ENCODE data around the gene PAQR4.

PAQR4 gene

DNA sequence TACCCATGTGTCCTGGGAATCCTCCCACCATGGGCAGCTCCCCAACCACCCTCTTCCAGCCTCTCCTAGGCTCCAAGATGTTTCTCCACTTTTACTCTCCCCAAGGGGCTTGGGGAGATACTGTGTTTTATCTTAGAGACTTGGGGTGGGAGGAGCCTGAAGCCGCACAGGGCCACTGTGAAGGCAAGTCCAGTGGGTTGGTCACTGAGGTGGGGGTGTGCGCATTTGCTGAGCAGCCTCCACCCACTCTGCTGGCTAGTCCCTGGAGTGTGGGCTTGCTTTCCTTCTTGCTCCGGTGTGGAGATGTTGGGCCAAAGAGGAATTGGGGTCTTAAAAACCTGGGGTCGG lies 39.5 kb downstream of the PAQR4 start:
- Histone ChIP-seq H3K4me3 (no peak overlapping the region), H3K27ac (no peak overlapping the region)

DNA sequence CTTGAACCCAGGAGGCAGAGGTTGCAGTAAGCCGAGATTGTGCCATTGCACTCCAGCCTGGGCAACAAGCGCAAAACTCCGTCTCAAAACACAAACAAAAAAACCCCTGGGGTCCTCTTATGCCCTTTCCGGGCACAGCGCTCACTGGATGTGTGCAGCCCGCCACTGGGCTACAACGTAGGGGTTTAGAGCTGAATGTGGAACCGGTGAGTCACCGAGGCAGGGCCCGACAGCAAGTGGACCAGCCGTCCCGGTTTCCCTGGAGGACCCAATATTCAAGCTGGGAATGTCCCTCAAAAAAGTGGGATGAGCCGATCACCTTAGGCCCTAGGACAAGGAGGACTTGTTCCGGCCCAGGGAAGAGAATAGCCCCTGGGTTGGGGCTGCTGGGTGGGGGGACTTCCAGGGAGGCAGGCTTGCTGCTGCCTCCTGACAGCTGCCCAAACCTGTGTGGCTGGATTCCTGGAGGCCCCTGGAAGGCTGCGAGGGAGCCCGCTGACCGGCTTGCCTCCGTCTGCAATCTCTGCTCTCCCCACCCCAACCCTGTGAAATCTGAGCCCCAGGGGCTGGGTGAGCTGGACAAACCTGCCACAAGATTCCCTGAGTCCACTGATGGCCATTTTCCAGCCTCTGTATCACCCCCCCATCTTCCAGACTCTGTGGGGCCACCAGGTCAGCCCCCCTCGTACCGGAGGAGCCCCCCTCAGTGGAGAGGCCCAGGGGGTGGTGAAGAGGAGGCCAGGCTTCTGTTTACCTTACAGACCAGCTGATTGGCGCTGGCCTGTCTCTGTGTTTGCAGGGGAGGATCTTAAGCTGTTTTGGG lies 40.6 kb downstream of the PAQR4 start:
- H3K27ac ChIP-seq, result no peak overlapping the region
- no peak for DNase-seq (ENCODE audit: low spot score)

More for the DNA sequence above, 39.5 kb downstream of the PAQR4 start:
- TF ChIP-seq, protein P1, sequence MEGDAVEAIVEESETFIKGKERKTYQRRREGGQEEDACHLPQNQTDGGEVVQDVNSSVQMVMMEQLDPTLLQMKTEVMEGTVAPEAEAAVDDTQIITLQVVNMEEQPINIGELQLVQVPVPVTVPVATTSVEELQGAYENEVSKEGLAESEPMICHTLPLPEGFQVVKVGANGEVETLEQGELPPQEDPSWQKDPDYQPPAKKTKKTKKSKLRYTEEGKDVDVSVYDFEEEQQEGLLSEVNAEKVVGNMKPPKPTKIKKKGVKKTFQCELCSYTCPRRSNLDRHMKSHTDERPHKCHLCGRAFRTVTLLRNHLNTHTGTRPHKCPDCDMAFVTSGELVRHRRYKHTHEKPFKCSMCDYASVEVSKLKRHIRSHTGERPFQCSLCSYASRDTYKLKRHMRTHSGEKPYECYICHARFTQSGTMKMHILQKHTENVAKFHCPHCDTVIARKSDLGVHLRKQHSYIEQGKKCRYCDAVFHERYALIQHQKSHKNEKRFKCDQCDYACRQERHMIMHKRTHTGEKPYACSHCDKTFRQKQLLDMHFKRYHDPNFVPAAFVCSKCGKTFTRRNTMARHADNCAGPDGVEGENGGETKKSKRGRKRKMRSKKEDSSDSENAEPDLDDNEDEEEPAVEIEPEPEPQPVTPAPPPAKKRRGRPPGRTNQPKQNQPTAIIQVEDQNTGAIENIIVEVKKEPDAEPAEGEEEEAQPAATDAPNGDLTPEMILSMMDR (IDR thresholded peaks at IDR 0.05), result no peak
- no peak for DNase-seq (ENCODE audit: low spot score)

DNA sequence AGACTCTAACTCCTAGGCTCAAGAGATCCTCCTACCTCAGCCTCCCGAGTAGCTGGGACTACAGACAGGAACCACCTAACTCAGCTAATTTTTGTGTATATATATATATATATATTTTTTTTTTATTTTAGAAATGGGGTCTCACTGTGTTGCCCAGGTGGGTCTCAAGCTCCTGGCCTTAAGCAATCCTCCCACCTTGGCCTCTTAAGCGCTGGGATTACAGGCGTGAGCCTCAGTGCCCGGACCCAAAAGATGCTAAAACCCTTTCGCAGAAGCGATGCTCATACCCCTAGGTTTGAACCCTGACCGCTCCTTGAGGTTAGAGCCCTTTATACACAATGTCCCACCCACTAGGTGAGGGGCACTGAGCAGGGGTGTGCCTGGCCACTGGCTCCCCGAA lies 41.4 kb downstream of the PAQR4 start:
- H3K27ac ChIP-seq, result no peak overlapping the region
- TF ChIP-seq, protein P1 (IDR thresholded peaks at IDR 0.05), result no peak
- no peak for DNase-seq (ENCODE audit: low spot score)
- H3K4me3 ChIP-seq, result no peak overlapping the region

More for the DNA sequence above, 40.6 kb downstream of the PAQR4 start:
- TF ChIP-seq, protein P1 (IDR thresholded peaks at IDR 0.05), result no peak
- no peak overlapping the region for H3K4me3 ChIP-seq

DNA sequence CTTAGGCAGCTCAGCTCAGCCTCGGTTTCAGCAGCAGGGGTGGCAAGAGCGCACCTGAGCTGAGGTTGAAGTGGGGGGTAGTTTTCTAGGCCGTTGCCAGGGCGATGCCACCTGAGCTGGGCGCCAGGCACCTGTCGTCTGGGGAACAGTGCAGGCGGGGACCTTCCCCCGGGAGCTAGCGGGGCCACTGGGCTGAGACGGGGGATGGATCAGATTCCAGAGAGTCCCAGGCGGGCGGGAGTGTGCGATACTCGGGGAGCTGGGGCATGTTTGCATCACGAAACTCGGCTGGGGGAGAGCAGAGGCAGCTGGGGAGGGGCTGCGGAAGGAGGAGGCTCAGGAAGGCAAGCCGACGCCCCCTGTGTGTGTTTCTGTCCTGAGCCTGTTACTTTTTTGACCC lies 43.1 kb downstream of the PAQR4 start:
- H3K27ac ChIP-seq, result no peak overlapping the region
- no peak for DNase-seq (ENCODE audit: low spot score)
- TF ChIP-seq, protein P1 (IDR thresholded peaks at IDR 0.05), result no peak
- H3K4me3 ChIP-seq, result no peak overlapping the region

DNA sequence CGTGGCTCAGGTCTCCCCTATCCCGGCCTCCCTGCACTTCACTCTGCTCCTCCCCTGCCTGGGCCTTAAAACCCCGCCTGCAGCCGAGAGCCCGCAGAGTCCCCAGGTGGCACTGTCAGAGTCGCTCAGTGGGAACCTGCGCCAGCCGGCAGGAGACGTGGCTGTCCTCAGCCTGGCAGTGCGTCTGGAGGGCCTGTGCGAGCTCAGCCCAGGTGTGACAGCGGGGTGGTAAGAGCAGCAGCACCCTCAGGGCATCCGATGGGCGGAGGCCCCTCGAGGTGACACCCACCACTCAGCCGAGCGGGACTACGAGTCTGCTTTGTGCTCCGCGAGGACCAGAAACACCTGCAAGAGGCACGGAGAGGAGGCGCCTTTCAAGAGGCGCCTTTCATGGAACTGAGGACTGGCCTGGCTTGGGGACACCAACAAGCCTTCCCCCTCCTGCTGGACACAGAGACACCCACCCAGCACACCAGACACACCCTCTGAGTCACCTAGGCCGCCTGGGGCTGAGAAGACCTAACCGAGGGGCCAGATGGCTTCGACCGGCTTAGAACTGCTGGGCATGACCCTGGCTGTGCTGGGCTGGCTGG lies 43.8 kb downstream of the PAQR4 start, which contains the start of gene CLDN9:
TSS of gene CLDN9 (plus strand) at position 96 of the 593 bp plus-strand sequence. CDS start at position 536, 440 bp downstream.
- TF ChIP-seq, protein P1 (IDR thresholded peaks at IDR 0.05), result no peak
- no peak for DNase-seq (ENCODE audit: low spot score)
- Histone ChIP-seq H3K4me3 (no peak within 1 kb of the TSS), H3K27ac (no peak within 1 kb of the TSS)

DNA sequence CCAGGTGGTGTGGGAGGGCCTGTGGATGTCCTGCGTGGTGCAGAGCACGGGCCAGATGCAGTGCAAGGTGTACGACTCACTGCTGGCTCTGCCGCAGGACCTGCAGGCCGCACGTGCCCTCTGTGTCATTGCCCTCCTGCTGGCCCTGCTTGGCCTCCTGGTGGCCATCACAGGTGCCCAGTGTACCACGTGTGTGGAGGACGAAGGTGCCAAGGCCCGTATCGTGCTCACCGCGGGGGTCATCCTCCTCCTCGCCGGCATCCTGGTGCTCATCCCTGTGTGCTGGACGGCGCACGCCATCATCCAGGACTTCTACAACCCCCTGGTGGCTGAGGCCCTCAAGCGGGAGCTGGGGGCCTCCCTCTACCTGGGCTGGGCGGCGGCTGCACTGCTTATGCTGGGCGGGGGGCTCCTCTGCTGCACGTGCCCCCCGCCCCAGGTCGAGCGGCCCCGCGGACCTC lies 44.4 kb downstream of the PAQR4 start:
- Histone ChIP-seq H3K4me3 (no peak overlapping the region), H3K27ac (no peak overlapping the region)
- TF ChIP-seq, protein P1 (IDR thresholded peaks at IDR 0.05), result no peak
- no peak for DNase-seq (ENCODE audit: low spot score)

All from coronary artery (tissue), 2 donors.